CD4-positive, alpha-beta T cell (primary cell): ENCODE results near the gene PHETA1. TPM values are rescaled to one million over a fixed set of nuclear protein-coding genes. Genes with fewer than 3 reads are reported as not detected.
A peak's percentile ranks its signal among the peaks of the same experiment; 100 is the strongest.
"Not testable (repeated sequence)": the region's sequence is repeated elsewhere in the genome, so short reads cannot be mapped to it uniquely, and the experiment has no call there.

Experiments
- ATAC-seq: fragments of 200-7000 bp; cut with Tn5 transposase; one replicate; pipeline ENCODE4 v1.10.0; 2022; ENCODE audit warnings: mild to moderate bottlenecking; ENCODE audit not compliant: poor library complexity
- CTCF ChIA-PET: fragments of 350-600 bp; sonication (Branson Sonifier 250); formaldehyde crosslinking; loops from one replicate; lab custom pipeline; 2021; ENCODE audit warnings: antibody characterized with exemption, inconsistent platforms; lab: Charles Lee
- POLR2A ChIA-PET: fragments of 350-600 bp; sonication (Branson Sonifier 250); formaldehyde crosslinking; loops from one replicate; lab custom pipeline; 2021; ENCODE audit warnings: antibody characterized with exemption, inconsistent platforms; lab: Charles Lee
- DNase-seq, 14 experiments: peaks; one replicate each; pipeline ENCODE4 v3.0.0-alpha.2; 2013 to 2020; ENCODE audit warnings: mixed read lengths in 2 of 14
- H3K27ac ChIP-seq, 2 donors: one replicate each; pipeline versions ENCODE4 v1.5.1 to v1.7.0; 2013; ENCODE audit warnings: low read length in 2 of 2, low read depth in 1 of 2, mild to moderate bottlenecking in 1 of 2
- H3K27me3 ChIP-seq, 2 experiments: 1 replicate in 1 of 2; 2 replicates in 1 of 2; pipeline versions ENCODE4 v1.6.1 to v1.7.0; 2013; ENCODE audit warnings: low read length in 2 of 2, control low read depth in 1 of 2, mild to moderate bottlenecking in 1 of 2, moderate library complexity in 1 of 2; ENCODE audit not compliant: insufficient read depth in 2 of 2, control insufficient read depth in 1 of 2
- H3K36me3 ChIP-seq: one replicate; pipeline ENCODE4 v1.6.1; 2013; ENCODE audit warnings: low read length, control low read depth; ENCODE audit not compliant: insufficient read depth
- H3K4me1 ChIP-seq: one replicate; pipeline ENCODE4 v1.6.1; 2013; ENCODE audit warnings: low read length, control low read depth; ENCODE audit not compliant: insufficient read depth
- H3K4me3 ChIP-seq: one replicate; pipeline ENCODE4 v1.5.1; 2013; ENCODE audit warnings: mild to moderate bottlenecking, low read length, moderate library complexity
- H3K9me3 ChIP-seq, 2 experiments: 1 replicate in 1 of 2; 2 replicates in 1 of 2; pipeline versions ENCODE4 v1.6.1 to v1.7.0; 2013; ENCODE audit warnings: low read length in 2 of 2, mild to moderate bottlenecking in 2 of 2, control low read depth in 1 of 2, moderate library complexity in 1 of 2; ENCODE audit not compliant: control insufficient read depth in 1 of 2, insufficient read depth in 1 of 2
- H3K27ac Mint-ChIP-seq: one replicate; pipeline ENCODE4 v1.8.0; 2020; ENCODE audit warnings: mixed read lengths
- H3K27me3 Mint-ChIP-seq: one replicate; pipeline ENCODE4 v1.8.0; 2021; ENCODE audit warnings: mixed read lengths
- H3K36me3 Mint-ChIP-seq: one replicate; pipeline ENCODE4 v1.8.0; 2021; ENCODE audit warnings: low read depth, mixed read lengths
- H3K4me1 Mint-ChIP-seq: one replicate; pipeline ENCODE4 v1.8.0; 2021; ENCODE audit warnings: low read depth, mixed read lengths
- H3K4me3 Mint-ChIP-seq: one replicate; pipeline ENCODE4 v1.8.0; 2020; ENCODE audit warnings: mild to moderate bottlenecking, mixed read lengths
- H3K9me3 Mint-ChIP-seq: one replicate; pipeline ENCODE4 v1.8.0; 2020; ENCODE audit warnings: mixed read lengths
- intact Hi-C, 2 experiments: fragments of 100-400 bp; cut with DNase I in 1 of 2; cut with micrococcal nuclease in 1 of 2; formaldehyde crosslinking; loops; one replicate each; pipeline versions ENCODE4 v1.15.1 to v1.9.0; 2023 to 2025; cut with DNase I, micrococcal nuclease
- total RNA-seq, 174 experiments: library from RNA in 2 of 174; stranded (reverse) in 2 of 174; gene quantifications; one replicate each; pipeline ENCODE4 v1.2.3 and lab custom pipeline; 2021 to 2026
- TF ChIP-seq, protein P1 (sequence below): fragments of 200-600 bp; IDR thresholded peaks from one replicate; pipeline ENCODE4 v1.8.0; 2022; ENCODE audit warnings: antibody characterized with exemption, mild to moderate bottlenecking

The PHETA1 gene
- total RNA-seq, 2 experiments from 2014 or later: 1.3 to 1.7 TPM

DNA sequence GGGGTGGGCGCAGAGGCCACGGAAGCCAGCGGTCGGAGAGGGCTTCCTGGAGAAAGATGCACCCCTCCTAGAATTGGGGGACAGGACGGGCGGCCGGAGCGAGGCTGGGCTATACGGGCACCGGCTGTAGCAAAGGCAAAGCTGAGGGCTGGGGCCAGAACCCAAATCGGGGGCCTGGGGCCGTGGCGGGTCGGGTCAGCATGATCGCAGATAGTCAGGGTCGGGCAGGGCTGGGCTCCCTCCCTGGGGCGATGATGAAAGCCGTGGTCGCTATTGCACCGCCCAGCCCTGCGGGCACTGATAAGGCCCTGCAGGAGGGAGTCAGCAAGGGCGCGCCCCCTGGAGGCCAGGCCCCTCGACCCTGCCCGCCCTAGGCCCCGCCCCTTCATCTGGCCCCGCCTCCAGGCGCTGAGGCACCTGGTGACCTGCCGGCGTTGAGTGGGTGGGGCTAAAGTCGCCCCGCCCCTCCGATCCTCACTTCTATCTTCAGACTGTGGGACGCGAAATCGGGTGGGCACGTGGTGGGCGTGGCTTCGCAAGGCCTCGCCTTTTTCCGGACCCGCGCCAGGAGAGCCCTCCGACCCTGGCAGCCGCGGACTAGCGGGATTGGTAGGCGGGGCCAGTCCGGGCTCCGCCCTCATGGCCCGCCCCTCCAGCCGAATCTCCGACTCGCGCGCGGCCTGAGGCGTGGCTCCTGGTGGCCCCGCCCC, 36.4 kb upstream of the PHETA1 start:
- Mint-ChIP-seq H3K27me3 (no peaks in the 10 kb centered on the region), H3K4me1 (peaks cover 62% of the 10 kb centered on the region), H3K36me3 (peaks cover 6% of the 10 kb centered on the region), H3K9me3 (no peaks in the 10 kb centered on the region), H3K27ac (peak overlapping the region; percentile 72), H3K4me3 (peak overlapping the region; percentile 89)
- ChIA-PET POLR2A (interaction anchor here (0.6 to 5.2 kb wide), 8 partner anchors 7 to 45 kb away, joined by 3 to 63 read pairs (median 22); no protein-coding TSS in a partner anchor), CTCF (interaction anchor here (1.0 to 16.9 kb wide), 6 partner anchors 20 to 124 kb away, joined by 3 to 487 read pairs (median 4); no protein-coding TSS in a partner anchor)
- peak overlapping the region; percentile 63 for H3K4me3 ChIP-seq
- no peaks in the 10 kb centered on the region for H3K27me3 ChIP-seq
- H3K9me3 ChIP-seq: no peaks in the 10 kb centered on the region
- H3K27ac ChIP-seq: peak overlapping the region; percentile 75 to 98
- DNase-seq: peak; percentile 96 to 100 (median 99)
- peak; percentile 78 for ATAC-seq
- intact Hi-C loops: loop anchor here (1.0 to 10.0 kb wide), 4 partner anchors 29 to 192 kb away; partner anchors contain the start of gene ATXN2 (in 2 of the 2)
- H3K36me3 ChIP-seq: no peaks in the 10 kb centered on the region
- TF ChIP-seq, protein P1, sequence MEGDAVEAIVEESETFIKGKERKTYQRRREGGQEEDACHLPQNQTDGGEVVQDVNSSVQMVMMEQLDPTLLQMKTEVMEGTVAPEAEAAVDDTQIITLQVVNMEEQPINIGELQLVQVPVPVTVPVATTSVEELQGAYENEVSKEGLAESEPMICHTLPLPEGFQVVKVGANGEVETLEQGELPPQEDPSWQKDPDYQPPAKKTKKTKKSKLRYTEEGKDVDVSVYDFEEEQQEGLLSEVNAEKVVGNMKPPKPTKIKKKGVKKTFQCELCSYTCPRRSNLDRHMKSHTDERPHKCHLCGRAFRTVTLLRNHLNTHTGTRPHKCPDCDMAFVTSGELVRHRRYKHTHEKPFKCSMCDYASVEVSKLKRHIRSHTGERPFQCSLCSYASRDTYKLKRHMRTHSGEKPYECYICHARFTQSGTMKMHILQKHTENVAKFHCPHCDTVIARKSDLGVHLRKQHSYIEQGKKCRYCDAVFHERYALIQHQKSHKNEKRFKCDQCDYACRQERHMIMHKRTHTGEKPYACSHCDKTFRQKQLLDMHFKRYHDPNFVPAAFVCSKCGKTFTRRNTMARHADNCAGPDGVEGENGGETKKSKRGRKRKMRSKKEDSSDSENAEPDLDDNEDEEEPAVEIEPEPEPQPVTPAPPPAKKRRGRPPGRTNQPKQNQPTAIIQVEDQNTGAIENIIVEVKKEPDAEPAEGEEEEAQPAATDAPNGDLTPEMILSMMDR: peak; percentile 74
- peaks cover 68% of the 10 kb centered on the region for H3K4me1 ChIP-seq

DNA sequence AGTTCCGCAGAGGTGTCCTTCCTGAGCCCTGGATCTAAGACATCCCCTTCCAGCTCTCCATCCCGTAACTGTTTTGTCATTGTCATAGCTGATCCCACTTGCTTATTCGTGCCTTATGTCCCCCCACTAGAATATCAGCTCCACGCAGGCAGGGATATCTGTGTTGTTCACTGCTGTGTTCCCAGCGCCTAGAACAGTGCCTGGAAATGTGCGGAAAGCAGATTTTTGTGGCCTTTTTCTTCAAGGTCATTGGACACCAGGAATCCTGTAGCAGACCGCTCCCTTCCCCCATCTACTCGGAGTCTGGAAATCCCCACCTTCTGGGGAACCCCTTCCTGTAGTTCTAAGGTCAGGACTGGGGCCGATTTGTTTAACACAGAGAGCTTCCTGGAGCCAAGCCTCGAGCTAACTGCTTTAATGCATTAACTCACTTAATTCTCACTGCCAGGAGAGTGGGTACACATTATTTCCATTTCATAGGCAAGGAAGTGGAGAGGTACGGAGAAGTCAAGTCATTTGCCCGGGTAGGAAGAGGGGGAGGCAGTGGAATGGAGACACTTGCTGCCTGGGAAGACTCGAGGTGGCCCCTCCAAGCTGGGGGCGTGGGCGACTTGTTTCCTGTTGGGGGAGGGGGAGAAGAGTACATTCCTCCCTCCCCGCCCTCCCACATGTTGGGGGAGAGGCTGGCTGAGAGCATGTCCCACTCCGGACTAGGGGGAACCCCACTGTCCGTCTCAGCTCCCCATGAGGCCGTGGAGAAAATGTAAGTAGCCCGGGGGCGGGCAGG, 35.7 kb upstream of the PHETA1 start:
- H3K4me1 Mint-ChIP-seq: peaks cover 57% of the 10 kb centered on the region
- no peaks in the 10 kb centered on the region for H3K27me3 ChIP-seq
- no peaks in the 10 kb centered on the region for H3K36me3 ChIP-seq
- peak overlapping the region; percentile 73 to 75 for H3K27ac ChIP-seq
- H3K36me3 Mint-ChIP-seq: peaks cover 6% of the 10 kb centered on the region
- TF ChIP-seq, protein P1: no peak
- peak overlapping the region; percentile 63 for H3K4me3 ChIP-seq
- H3K4me3 Mint-ChIP-seq: peak overlapping the region; percentile 89
- intact Hi-C loops: loop anchor here (1.0 to 10.0 kb wide), 5 partner anchors 30 to 193 kb away; partner anchors contain the start of genes ATXN2 (in 2 of the 2) and PHETA1 (in 1 of the 2)
- H3K4me1 ChIP-seq: peaks cover 60% of the 10 kb centered on the region
- CTCF ChIA-PET: interaction anchor here (1.0 to 16.9 kb wide), 7 partner anchors 11 to 125 kb away, joined by 3 to 487 read pairs (median 5); no protein-coding TSS in a partner anchor
- no peak for ATAC-seq
- no peaks in the 10 kb centered on the region for H3K9me3 Mint-ChIP-seq
- no peaks in the 10 kb centered on the region for H3K27me3 Mint-ChIP-seq
- POLR2A ChIA-PET: interaction anchor here (0.7 to 5.2 kb wide), 7 partner anchors 8 to 46 kb away, joined by 3 to 63 read pairs (median 35); no protein-coding TSS in a partner anchor
- DNase-seq: peak in 7 of 14 experiments; percentile 20 to 82 (median 41)
- H3K27ac Mint-ChIP-seq: peak overlapping the region; percentile 72
- H3K9me3 ChIP-seq: no peaks in the 10 kb centered on the region

DNA sequence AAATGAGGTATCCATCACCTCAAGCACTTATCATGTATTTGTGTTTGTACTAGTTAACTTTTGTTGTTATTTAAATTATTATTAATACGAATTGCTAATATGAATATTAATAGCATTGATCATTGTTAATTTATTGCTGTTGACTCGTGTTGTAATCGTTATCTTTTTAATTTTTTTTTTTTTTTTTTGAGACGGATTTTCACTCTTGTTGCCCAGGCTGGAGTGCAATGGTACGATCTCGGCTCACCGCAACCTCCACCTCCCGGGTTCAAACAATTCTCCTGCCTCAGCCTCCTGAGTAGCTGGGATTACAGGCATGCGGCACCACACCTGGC, 33.6 kb upstream of the PHETA1 start:
- H3K36me3 ChIP-seq, DNase-seq, H3K36me3 Mint-ChIP-seq, H3K27me3 Mint-ChIP-seq, H3K9me3 ChIP-seq, H3K27me3 ChIP-seq, ATAC-seq, H3K27ac ChIP-seq, H3K9me3 Mint-ChIP-seq, H3K4me3 ChIP-seq, H3K4me3 Mint-ChIP-seq: not testable (repeated sequence)
- intact Hi-C loops: loop anchor here in 1 of 2 experiments (10.0 kb wide), 1 partner anchor 192 kb away; the partner anchor contains the start of gene ATXN2
- POLR2A ChIA-PET: interaction anchor here (2.9 to 5.2 kb wide), 3 partner anchors 32 to 48 kb away, joined by 35 to 63 read pairs (median 53); no protein-coding TSS in a partner anchor
- peaks cover 36% of the 10 kb centered on the region for H3K4me1 Mint-ChIP-seq
- H3K4me1 ChIP-seq: peaks cover 40% of the 10 kb centered on the region
- CTCF ChIA-PET: interaction anchor here (0.8 to 16.9 kb wide), 5 partner anchors 9 to 49 kb away, joined by 3 to 487 read pairs (median 5); no protein-coding TSS in a partner anchor
- peak overlapping the region; percentile 72 for H3K27ac Mint-ChIP-seq
